Ovary (tissue), 9 donors: ENCODE measurements around the gene PYY. TPM values are rescaled to one million over a fixed set of nuclear protein-coding genes. Genes with fewer than 3 reads are reported as not detected.

Experiments used
- DNase-seq, 5 donors: peaks; one replicate each; pipeline ENCODE4 v3.0.0-alpha.2; 2019 to 2020
- H3K27ac ChIP-seq, 2 donors: fragments of 200-600 bp; one replicate each; pipeline versions ENCODE4 v1.5.1 to v1.8.0; 2019 to 2022
- H3K27me3 ChIP-seq: fragments of 200-600 bp; one replicate; pipeline ENCODE4 v1.8.0; 2022
- H3K36me3 ChIP-seq: fragments of 200-600 bp; sonication (generic); one replicate; pipeline ENCODE4 v1.5.1; 2019
- H3K4me1 ChIP-seq: one replicate; pipeline ENCODE4 v1.8.1; 2013; ENCODE audit warnings: mild to moderate bottlenecking, moderate library complexity; ENCODE audit not compliant: insufficient read depth
- H3K4me3 ChIP-seq: fragments of 200-600 bp; sonication (generic); one replicate; pipeline ENCODE4 v1.5.1; 2017
- H3K9me3 ChIP-seq, 2 donors: fragments of 200-600 bp in 1 of 2; sonication (generic) in 1 of 2; one replicate each; pipeline versions ENCODE4 v1.5.1 to v1.8.1; 2013 to 2019; ENCODE audit warnings: mild to moderate bottlenecking in 1 of 2, moderate library complexity in 1 of 2
- CTCF ChIP-seq, 3 donors: fragments of 450-650 bp in 2 of 3; fragments of 200-600 bp in 1 of 3; IDR thresholded peaks; one replicate each; pipeline versions ENCODE4 v1.5.1 to v1.8.0; 2016 to 2022; ENCODE audit warnings: antibody characterized with exemption in 3 of 3, mild to moderate bottlenecking in 1 of 3
- EP300 ChIP-seq: sonication (generic); formaldehyde crosslinking; IDR thresholded peaks from one replicate; pipeline ENCODE4 v1.6.1; 2017; ENCODE audit warnings: antibody characterized with exemption
- POLR2A ChIP-seq: fragments of 450-650 bp; IDR thresholded peaks from one replicate; pipeline ENCODE4 v1.6.1; 2017; ENCODE audit warnings: antibody characterized with exemption, mild to moderate bottlenecking, moderate library complexity
- WGBS, 3 donors: extraction: QIAGEN DNeasy Blood & Tissue Kit in 1 of 3; methylation state at CpG; one replicate each; pipeline versions ENCODE4 v1.1.5 to v1.1.7; 2013 to 2017; 5-methylcytosine and 5-hydroxymethylcytosine counted together
- intact Hi-C, 4 donors: fragments of 100-400 bp; cut with DNase I; formaldehyde crosslinking; loops; one replicate each; pipeline versions ENCODE4 v1.11.0 to v1.15.1; 2022 to 2023
- polyA plus RNA-seq, 2 donors: library from polyadenylated mRNA; stranded (reverse); fragments of 200-250 nt in 1 of 2; fragments of 350-450 nt in 1 of 2; fragmentation: Illumina TruSeq in 1 of 2; extraction: RNeasy Lipid Tissue Mini Kit (QIAGEN cat#74804) in 1 of 2; gene quantifications; one replicate each; pipeline ENCODE4 v1.2.3, GENCODE V29; 2013 to 2014
- total RNA-seq, 7 donors: library from RNA; depleted of rRNA in 2 of 7; stranded (reverse); fragments of >200 nt in 2 of 7; fragmentation: NEBNext Ultra II Directional in 3 of 7; extraction: Animal tissue kit (Norgen Biotek cat#: 25700) in 3 of 7; gene quantifications; one replicate each; pipeline versions ENCODE4 v1.1.0 to v1.2.4, GENCODE V29; 2016 to 2023
- donor health status: DM: no; HTN: no; CAD: no; lungs with moderate emphysema.
- donor health status: DM: no; HTN: no; CAD: no.
- donor health status: Bipolar disorder and iron deficiency.
- donor health status: DM: yes; HTN: yes; CAD: no.
- donor health status: DM: no; HTN: no; CAD: no.
- donor health status: DM: yes; HTN: yes; CAD: no.

The PYY gene
- total and polyA plus RNA-seq, 9 donors = 0.18 to 1.1 (median 0.69) TPM; not detected in 6

GRCh38 chr17:43946781-43947180 is 7.0 kb downstream of the PYY start:
- intact Hi-C loops = loop anchor here in 3 of 4 donors (10.0 kb wide), 2 partner anchors 98 to 218 kb away; no protein-coding TSS in a partner anchor
- Histone ChIP-seq H3K4me3 (no peak overlapping the region), H3K27me3 (no peaks in the 10 kb centered on the region), H3K9me3 (no peaks in the 10 kb centered on the region), H3K4me1 (no peaks in the 10 kb centered on the region), H3K36me3 (no peaks in the 10 kb centered on the region), H3K27ac (no peak overlapping the region)
- DNase-seq = no peak
- no peak for TF ChIP-seq POLR2A
- TF ChIP-seq CTCF (IDR thresholded peaks at IDR 0.05) = no peak
- no peak for TF ChIP-seq EP300
- 57 to 66% (median 59%) methylated on average over 4 of the region's 4 CpGs for WGBS, 3 donors

GRCh38 chr17:43945074-43945829 is 8.5 kb downstream of the PYY start:
- TF ChIP-seq EP300 (no peak), CTCF (IDR thresholded peaks at IDR 0.05) (no peak), POLR2A (no peak)
- 69 to 73% (median 69%) methylated on average over 12 of the region's 12 CpGs for WGBS, 3 donors
- Histone ChIP-seq H3K27ac (no peak overlapping the region), H3K36me3 (no peaks in the 10 kb centered on the region), H3K4me3 (no peak overlapping the region), H3K9me3 (no peaks in the 10 kb centered on the region), H3K27me3 (no peaks in the 10 kb centered on the region), H3K4me1 (no peaks in the 10 kb centered on the region)
- intact Hi-C loops = loop anchor here in 3 of 4 donors (10.0 kb wide), 2 partner anchors 100 to 220 kb away; no protein-coding TSS in a partner anchor
- DNase-seq = no peak

- no peaks in the 10 kb centered on the region for H3K9me3 ChIP-seq
- no peaks in the 10 kb centered on the region for H3K36me3 ChIP-seq
- H3K4me1 ChIP-seq = peaks cover 4% of the 10 kb centered on the region
- H3K27me3 ChIP-seq = no peaks in the 10 kb centered on the region
- TF ChIP-seq CTCF (IDR thresholded peaks at IDR 0.05) (no peak), EP300 (no peak), POLR2A (no peak)
- no peak within 1 kb of the TSS for H3K27ac ChIP-seq
- no peak for DNase-seq
- intact Hi-C loops = loop anchor here in 3 of 4 donors (5.0 to 10.0 kb wide), 3 partner anchors 103 to 225 kb away; no protein-coding TSS in a partner anchor
- 82 to 87% (median 83%) methylated on average over 17 of the region's 17 CpGs for WGBS, 3 donors
- H3K4me3 ChIP-seq = no peak within 1 kb of the TSS
Observed at GRCh38 chr17:43942051-43942685, 11.6 kb downstream of the PYY start, which contains the start of gene PPY. TSS of gene PPY (minus strand) at chr17:43942476. CDS start at chr17:43941654, 822 bp downstream.

- Histone ChIP-seq H3K36me3 (no peaks in the 10 kb centered on the region), H3K27me3 (no peaks in the 10 kb centered on the region), H3K4me1 (peaks cover 4% of the 10 kb centered on the region), H3K4me3 (no peak overlapping the region), H3K9me3 (no peaks in the 10 kb centered on the region), H3K27ac (no peak overlapping the region)
- 50 to 67% (median 53%) methylated on average over 7 of the region's 7 CpGs for WGBS, 3 donors
- TF ChIP-seq POLR2A = no peak
- no peak for TF ChIP-seq CTCF (IDR thresholded peaks at IDR 0.05)
- TF ChIP-seq EP300 = no peak
- intact Hi-C loops = loop anchor here in 3 of 4 donors (5.0 to 10.0 kb wide), 3 partner anchors 104 to 227 kb away; no protein-coding TSS in a partner anchor
- no peak for DNase-seq
Observed at GRCh38 chr17:43940630-43941029, 13.1 kb downstream of the PYY start.
